GM21737 (cell line): ENCODE measurements around the gene CARMIL1.

ENCODE experiments used
- ATAC-seq: cut with Tn5 transposase; IDR thresholded peaks from one replicate; pipeline ENCODE4 v1.9.1; 2021; ENCODE audit warnings: mild to moderate bottlenecking, moderate library complexity; ENCODE audit not compliant: unreplicated experiment

CARMIL1 gene

DNA sequence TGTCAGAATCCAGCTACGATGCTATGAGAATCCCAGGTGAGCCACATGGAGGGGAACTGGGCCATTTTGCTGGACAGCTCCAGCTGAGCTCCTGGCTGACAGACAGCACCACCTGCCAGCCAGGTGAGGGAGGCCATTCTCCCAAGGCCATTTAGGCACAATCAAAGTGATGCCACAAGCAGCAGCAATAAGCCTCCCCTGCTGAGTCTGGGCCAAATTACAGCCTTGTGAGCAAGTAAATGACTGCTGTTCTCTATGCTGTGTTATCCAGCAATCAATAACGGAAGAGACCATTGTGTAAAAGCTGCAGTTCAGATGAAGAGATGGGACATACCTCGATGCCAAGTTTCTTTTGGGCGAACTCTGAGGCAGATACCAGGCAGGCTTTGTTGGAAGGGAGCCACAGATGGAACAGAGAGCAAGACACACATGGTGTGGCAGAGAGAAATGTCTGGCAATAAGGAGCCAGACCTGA is 358.8 kb downstream of the CARMIL1 start:
- no peak for ATAC-seq

GRCh38 chr6:25639653-25640052 is 360.5 kb downstream of the CARMIL1 start:
- ATAC-seq: no peak

GRCh38 chr6:25640446-25640845 is 361.3 kb downstream of the CARMIL1 start:
- no peak for ATAC-seq

GRCh38 chr6:25640891-25641290 is 361.7 kb downstream of the CARMIL1 start:
- no peak for ATAC-seq

DNA sequence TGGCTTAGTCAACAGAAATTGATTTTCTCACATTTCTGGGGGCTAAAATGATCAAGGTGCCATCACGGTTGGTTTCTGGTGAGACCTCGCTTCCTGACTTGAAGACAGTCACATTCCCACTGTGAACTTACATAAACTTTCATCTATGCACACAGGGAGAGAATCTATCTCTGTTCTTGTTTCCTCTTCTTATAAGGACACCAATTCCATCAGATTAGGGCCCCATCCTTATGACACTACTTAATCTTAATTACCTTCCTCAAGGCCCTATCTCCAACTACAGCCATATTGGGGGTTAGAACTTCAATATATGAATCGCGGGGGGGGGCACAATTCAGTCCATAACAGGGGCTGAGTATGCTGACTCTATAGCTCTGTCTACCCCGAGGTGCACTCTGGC is 362.2 kb downstream of the CARMIL1 start:
- ATAC-seq: no peak

GRCh38 chr6:25641940-25642666 is 362.9 kb downstream of the CARMIL1 start:
- ATAC-seq: no peak

DNA sequence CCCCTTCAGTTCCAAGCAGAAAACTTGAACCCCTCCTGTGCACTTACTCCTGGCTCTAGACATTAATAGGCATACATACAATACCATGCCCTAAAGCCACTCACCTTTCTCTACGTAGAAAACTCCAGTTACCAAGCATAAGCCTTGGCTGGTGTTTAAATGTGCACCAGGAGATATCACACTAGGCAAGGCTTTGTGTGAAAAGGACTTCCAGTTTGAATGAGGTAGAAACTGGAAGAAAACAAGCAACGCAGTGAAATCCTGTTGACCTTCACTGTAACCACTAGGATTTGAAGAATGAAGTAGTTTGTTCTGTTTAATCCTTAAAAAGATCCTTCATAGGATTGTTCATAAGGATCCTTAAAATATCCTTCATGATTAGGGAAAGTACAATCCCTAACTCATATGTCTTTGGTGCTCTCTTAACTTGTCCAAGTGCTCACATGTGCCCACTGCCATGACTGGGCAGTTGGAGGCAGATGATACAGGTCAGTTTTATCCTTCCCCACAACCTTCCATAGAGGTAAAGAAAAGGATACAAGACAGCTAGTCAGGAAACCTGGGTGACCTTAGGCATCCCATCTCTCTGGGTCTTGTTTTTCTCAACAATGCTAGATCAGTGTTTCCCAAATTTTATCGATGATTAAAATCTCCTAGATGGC is 363.6 kb downstream of the CARMIL1 start:
- no peak for ATAC-seq

GRCh38 chr6:25645916-25646315 is 366.7 kb downstream of the CARMIL1 start:
- no peak for ATAC-seq

DNA sequence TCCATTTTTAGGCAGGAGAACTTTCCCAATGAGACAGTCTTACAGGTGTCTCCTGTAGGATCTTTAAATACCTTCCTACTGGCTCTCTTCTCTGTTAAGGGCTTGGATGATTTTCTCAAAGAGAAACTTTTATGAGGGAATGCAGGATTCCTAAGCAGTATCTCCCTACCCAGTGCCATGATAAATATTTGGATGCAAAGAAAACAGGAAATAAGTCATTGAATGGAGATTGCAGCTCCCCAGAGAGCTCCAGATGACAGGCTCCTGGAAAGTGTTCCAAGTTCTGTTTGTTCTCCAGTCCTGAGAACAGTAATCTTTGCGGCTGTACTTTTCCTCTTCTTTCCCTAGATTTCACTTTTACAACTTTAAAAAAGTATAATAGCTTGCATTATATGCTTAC is 370.4 kb downstream of the CARMIL1 start:
- ATAC-seq: no peak

DNA sequence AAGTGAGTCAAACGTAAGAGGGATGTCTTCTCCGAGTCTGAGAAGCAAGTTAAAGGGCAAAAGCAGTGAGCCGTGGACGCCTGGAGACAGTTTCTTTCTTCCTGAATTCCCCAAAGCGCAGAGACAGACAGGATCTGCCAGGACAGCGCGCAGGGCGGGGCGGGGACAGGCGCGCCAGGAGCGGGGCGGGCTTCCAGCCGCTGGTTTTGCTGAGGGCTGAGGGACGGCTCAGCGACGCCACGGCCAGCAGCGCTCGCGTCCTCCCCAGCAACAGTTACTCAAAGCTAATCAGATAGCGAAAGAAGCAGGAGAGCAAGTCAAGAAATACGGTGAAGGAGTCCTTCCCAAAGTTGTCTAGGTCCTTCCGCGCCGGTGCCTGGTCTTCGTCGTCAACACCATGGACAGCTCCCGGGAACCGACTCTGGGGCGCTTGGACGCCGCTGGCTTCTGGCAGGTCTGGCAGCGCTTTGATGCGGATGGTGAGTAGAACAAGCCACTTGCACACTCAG is 372.9 kb downstream of the CARMIL1 start, which contains the start of gene SCGN:
Gene SCGN, plus strand, starts transcription at position 209 of the 509 bp plus-strand sequence. Its CDS starts 189 bp downstream, at position 398.
- ATAC-seq: no peak

- no peak for ATAC-seq
These were observed 376.5 kb downstream of the CARMIL1 start for GRCh38 chr6:25655723-25656122.

- no peak for ATAC-seq
These were observed 380.6 kb downstream of the CARMIL1 start for GRCh38 chr6:25659633-25660368.

GRCh38 chr6:25660512-25660911 is 381.3 kb downstream of the CARMIL1 start:
- ATAC-seq: no peak

- ATAC-seq: no peak
These were observed 382.1 kb downstream of the CARMIL1 start for GRCh38 chr6:25661129-25661779.

DNA sequence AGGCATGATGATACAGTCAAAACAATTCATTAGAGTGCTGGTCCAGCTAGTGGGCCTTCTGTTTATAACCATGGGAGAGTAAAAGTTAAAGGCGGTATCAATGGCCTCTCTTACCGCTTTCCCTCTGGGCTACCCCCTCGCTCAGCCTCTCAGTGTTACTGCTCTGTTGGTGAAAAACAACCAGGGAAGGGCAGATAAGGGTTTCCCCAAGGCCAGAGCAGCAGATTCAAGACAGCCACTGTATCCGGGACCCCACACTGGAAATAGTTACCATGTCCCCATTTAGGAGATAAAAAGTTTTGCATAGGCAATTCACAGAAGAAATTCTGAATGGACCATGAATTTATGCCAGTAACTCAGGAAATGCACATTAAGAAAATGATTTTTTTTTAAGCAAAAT is 386.3 kb downstream of the CARMIL1 start:
- ATAC-seq: no peak

- ATAC-seq: no peak
These were observed 390.2 kb downstream of the CARMIL1 start for GRCh38 chr6:25669413-25669812.
